PC-3 (cell line): ENCODE data around the gene HPSE.

Experiments
- EZH2 ChIP-seq: fragments of 300-600 bp; sonication (generic); IDR thresholded peaks from one replicate; pipeline ENCODE4 v1.6.1; 2017; ENCODE audit warnings: antibody characterized with exemption, mild to moderate bottlenecking, low read length; ENCODE audit not compliant: unreplicated experiment
- TF ChIP-seq, protein P1 (sequence below): fragments of 300-600 bp; sonication (generic); conservative IDR thresholded peaks from 2 replicates; pipeline ENCODE4 v1.5.1; 2017; ENCODE audit warnings: antibody characterized with exemption, low read depth, mild to moderate bottlenecking, low read length

DNA sequence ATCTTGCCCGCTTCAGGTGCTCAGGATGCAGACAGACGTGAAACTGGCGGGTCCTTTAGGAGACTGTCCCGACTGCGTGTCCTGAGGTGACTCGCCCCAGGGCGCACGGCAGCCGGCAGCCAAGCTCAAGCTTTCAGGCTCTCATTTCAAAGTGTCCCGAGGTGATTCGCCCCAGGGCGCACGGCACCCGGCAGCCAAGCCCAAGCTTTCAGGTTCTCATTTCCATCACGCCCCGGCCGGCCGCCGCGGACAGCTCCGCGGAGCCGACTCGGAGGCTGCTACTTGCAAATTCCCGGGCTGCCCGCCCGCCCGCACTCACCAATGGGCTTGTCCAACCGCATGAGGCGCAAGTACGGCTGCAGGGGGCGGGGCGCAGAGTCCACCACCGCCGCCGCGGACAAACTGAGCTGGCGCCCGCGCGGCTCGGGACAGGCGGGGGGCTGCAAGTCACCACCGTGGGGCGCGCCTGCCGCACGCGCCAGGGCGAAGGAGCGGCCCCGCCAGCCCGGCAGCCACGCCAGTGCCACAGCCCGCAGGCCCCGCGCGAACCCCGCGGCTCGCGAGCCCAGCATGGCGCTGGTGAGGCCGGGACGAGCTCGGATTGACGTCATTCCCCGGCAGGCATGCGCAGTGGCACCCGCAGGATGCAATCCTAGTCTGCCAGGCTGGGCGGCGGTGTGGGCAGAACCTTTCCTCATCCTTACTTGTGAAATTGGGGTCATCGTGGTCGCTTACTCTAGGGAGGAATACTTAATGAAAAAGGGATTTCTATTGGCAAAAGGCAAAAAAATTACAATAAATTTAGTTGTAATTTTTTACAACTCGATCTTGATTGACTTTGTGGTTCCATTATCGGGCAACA lies 50.2 kb downstream of the HPSE start, which contains the start of gene COQ2:
- TF ChIP-seq, protein P1, sequence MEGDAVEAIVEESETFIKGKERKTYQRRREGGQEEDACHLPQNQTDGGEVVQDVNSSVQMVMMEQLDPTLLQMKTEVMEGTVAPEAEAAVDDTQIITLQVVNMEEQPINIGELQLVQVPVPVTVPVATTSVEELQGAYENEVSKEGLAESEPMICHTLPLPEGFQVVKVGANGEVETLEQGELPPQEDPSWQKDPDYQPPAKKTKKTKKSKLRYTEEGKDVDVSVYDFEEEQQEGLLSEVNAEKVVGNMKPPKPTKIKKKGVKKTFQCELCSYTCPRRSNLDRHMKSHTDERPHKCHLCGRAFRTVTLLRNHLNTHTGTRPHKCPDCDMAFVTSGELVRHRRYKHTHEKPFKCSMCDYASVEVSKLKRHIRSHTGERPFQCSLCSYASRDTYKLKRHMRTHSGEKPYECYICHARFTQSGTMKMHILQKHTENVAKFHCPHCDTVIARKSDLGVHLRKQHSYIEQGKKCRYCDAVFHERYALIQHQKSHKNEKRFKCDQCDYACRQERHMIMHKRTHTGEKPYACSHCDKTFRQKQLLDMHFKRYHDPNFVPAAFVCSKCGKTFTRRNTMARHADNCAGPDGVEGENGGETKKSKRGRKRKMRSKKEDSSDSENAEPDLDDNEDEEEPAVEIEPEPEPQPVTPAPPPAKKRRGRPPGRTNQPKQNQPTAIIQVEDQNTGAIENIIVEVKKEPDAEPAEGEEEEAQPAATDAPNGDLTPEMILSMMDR = 0 out of 2 replicates have a peak, but pooled peaks have one; percentile 15
- no peak for TF ChIP-seq EZH2
